ENCODE measurements around the gene ALG11.
"Not testable (repeated sequence)": the region's sequence is repeated elsewhere in the genome, so short reads cannot be mapped to it uniquely, and the experiment has no call there.

The ALG11 gene

GRCh38 chr13:52033039-52033438 is 20.8 kb downstream of the ALG11 start:
- no peak for DNase-seq

- no peak for DNase-seq
Measured at GRCh38 chr13:52034616-52035226, 22.5 kb downstream of the ALG11 start.

DNA sequence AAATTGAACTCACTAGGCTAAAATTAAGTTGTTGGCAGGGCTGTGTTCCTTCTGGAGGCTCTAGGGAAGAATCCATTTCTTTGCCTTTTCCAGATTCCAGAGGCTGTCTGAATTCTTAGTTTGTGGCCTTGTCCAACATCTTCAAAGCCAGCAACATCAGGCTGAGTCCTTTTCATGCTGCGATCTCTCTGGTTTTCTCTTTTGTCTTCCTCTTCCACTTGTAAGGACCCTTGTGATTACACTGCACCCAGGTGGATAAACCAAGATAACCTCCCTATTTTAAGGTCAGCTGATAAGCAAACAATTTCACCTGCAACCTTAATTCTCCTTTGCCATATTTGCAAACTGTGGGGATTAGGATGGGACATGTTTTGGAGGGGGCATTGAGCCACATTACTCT is 23.8 kb downstream of the ALG11 start:
- no peak for DNase-seq

GRCh38 chr13:52043675-52044074 is 31.5 kb downstream of the ALG11 start:
- DNase-seq, result no peak

GRCh38 chr13:52047463-52047862 is 35.3 kb downstream of the ALG11 start:
- no peak for DNase-seq

DNA sequence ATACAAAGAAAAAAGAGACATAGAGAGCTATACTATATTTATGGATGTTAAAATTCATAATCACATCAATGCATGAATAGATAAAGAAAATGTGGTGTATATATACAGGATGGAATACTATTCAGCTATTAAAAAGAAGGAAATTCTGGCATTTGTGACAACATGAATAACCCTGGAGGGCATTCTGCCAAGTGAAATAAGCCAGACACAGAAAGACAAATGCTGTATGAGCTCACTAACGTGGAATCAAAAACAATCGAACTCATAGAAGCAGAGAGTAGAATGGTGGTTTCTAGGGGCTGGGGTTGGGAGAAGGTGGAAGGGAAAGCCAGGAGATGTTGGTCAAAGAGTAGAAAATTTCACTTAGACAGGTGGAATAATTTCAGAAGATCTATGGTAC is 36.3 kb downstream of the ALG11 start:
- no peak for DNase-seq

- DNase-seq, result no peak
Measured at GRCh38 chr13:52051400-52051799, 39.2 kb downstream of the ALG11 start.

- no peak for DNase-seq
Measured at GRCh38 chr13:52053460-52053859, 41.3 kb downstream of the ALG11 start.

DNA sequence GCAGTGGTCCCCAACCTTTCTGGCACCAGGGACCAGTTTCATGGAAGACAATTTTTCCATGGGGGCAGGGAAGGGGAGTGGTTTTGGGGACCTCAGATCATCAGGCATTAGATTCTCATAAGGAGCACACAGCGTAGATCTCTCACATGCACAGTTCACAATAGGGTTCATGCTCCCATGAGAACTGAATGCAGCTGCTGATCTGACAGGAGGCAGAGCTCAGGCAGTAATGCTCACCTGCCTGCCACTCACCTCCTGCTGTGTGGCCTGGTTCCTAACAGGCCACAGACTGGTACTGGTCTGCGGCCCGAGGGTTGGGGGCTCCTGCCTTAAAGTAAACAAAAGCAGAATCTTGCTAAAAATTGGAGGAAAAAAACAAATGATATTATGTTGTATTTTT is 48.9 kb downstream of the ALG11 start:
- not testable (repeated sequence) for DNase-seq

GRCh38 chr13:52061587-52061986 is 49.4 kb downstream of the ALG11 start:
- DNase-seq, result no peak

- DNase-seq, result no peak
Measured at GRCh38 chr13:52067237-52067636, 55.0 kb downstream of the ALG11 start.

GRCh38 chr13:52070929-52071523 is 58.8 kb downstream of the ALG11 start:
- DNase-seq, result peak in 1 of 2 experiments; percentile 59

Measured in NCI-H524 (cell line).